Mucosa of stomach (tissue), 1 donor: ENCODE measurements around the gene DISP3.
"Not testable (repeated sequence)": the region's sequence is repeated elsewhere in the genome, so short reads cannot be mapped to it uniquely, and the experiment has no call there.

Source experiments
- H3K27me3 ChIP-seq: one replicate; pipeline ENCODE4 v1.7.0; 2013; ENCODE audit warnings: mild to moderate bottlenecking, low read length; ENCODE audit not compliant: control insufficient read depth, insufficient read depth
- H3K36me3 ChIP-seq: one replicate; pipeline ENCODE4 v1.7.0; 2013; ENCODE audit warnings: low read length; ENCODE audit not compliant: control insufficient read depth, insufficient read depth
- H3K4me1 ChIP-seq: one replicate; pipeline ENCODE4 v1.7.0; 2013; ENCODE audit warnings: mild to moderate bottlenecking, low read length; ENCODE audit not compliant: control insufficient read depth, insufficient read depth
- H3K4me3 ChIP-seq: one replicate; pipeline ENCODE4 v1.7.0; 2013; ENCODE audit warnings: low read length
- H3K9ac ChIP-seq: one replicate; pipeline ENCODE4 v1.7.0; 2013; ENCODE audit warnings: mild to moderate bottlenecking, low read length, moderate library complexity
- H3K9me3 ChIP-seq: one replicate; pipeline ENCODE4 v1.7.0; 2013; ENCODE audit warnings: mild to moderate bottlenecking, low read length, moderate library complexity; ENCODE audit not compliant: control insufficient read depth
- donor health status: Pancreatic carcinoma.

Gene DISP3

GRCh38 chr1:11569954-11570353 lies 91.0 kb downstream of the DISP3 start:
- Histone ChIP-seq H3K36me3 (no peaks in the 10 kb centered on the region), H3K4me1 (no peaks in the 10 kb centered on the region), H3K27me3 (no peaks in the 10 kb centered on the region), H3K9me3 (no peaks in the 10 kb centered on the region), H3K4me3 (no peak overlapping the region), H3K9ac (no peak overlapping the region)

- no peaks in the 10 kb centered on the region for H3K4me1 ChIP-seq
- H3K9ac ChIP-seq: no peak overlapping the region
- H3K36me3 ChIP-seq: no peaks in the 10 kb centered on the region
- no peaks in the 10 kb centered on the region for H3K27me3 ChIP-seq
- no peaks in the 10 kb centered on the region for H3K9me3 ChIP-seq
- no peak overlapping the region for H3K4me3 ChIP-seq
Measured at GRCh38 chr1:11570821-11571380, 91.9 kb downstream of the DISP3 start.

DNA sequence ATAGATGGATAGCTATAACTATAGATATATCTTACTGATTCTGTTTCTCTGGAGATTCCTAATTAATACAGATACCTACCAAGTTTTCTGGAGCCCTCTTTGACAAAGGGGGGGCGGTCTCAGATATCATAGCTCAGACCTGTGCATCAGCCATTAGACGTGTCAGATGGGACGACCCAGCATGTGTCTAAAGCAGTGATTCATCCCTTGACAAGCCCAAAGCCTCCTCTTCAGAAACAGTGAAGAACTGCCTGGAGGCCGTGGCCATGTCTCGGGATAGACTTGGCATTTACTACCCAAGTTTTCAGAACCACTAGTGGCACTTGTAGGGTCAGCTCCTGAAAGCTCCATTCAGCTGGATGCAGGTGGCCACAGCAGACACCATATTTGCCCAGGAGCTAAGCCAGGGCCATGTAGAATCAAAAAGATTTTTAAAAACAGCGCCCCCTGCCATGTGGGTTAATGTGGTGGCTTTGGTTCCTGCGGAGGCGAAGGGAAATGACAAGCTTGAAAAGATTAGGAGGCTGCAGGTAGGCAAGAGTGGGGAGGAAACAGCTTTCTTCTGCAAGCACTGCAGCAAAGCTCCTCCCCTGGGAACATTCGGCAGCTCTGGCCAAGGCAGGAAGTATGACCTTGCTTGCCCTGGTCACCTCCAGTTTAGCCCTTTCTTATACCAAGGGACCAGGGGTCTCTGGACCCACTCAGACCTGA lies 93.1 kb downstream of the DISP3 start:
- H3K9me3 ChIP-seq: no peaks in the 10 kb centered on the region
- no peak overlapping the region for H3K4me3 ChIP-seq
- H3K27me3 ChIP-seq: no peaks in the 10 kb centered on the region
- H3K9ac ChIP-seq: no peak overlapping the region
- no peaks in the 10 kb centered on the region for H3K4me1 ChIP-seq
- no peaks in the 10 kb centered on the region for H3K36me3 ChIP-seq

DNA sequence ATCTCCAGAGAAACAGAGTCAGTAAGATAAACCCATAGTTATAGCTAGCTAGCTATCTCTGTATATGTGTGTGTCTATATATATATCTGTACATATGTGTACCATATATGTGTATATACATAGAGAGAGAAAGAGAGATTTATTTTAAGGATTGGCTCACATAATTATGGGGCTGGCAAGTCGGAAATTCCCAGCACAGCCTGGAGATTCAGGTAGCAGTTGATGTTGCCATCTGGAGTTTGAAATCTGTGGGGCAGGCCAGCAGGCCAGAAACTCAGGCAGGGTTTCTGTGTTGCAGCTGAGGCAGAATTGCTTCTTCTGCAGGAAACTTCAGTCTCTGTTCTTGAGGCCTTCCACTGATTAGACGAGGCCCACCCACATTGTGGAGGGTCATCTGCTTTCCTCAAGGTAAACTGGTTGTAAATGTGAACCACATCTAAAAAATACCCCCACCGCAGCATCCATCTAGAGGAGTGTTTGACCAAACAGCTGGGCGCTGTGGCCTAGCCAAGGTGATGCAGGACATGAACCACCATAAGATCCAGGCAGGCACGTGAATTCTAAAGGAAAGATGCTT lies 94.2 kb downstream of the DISP3 start:
- no peaks in the 10 kb centered on the region for H3K9me3 ChIP-seq
- no peaks in the 10 kb centered on the region for H3K36me3 ChIP-seq
- H3K9ac ChIP-seq: no peak overlapping the region
- H3K4me1 ChIP-seq: no peaks in the 10 kb centered on the region
- H3K27me3 ChIP-seq: no peaks in the 10 kb centered on the region
- no peak overlapping the region for H3K4me3 ChIP-seq

- H3K27me3 ChIP-seq: no peaks in the 10 kb centered on the region
- no peaks in the 10 kb centered on the region for H3K9me3 ChIP-seq
- H3K36me3 ChIP-seq: no peaks in the 10 kb centered on the region
- no peaks in the 10 kb centered on the region for H3K4me1 ChIP-seq
- H3K4me3 ChIP-seq: no peak overlapping the region
- H3K9ac ChIP-seq: no peak overlapping the region
Measured at GRCh38 chr1:11575553-11575952, 96.6 kb downstream of the DISP3 start.

DNA sequence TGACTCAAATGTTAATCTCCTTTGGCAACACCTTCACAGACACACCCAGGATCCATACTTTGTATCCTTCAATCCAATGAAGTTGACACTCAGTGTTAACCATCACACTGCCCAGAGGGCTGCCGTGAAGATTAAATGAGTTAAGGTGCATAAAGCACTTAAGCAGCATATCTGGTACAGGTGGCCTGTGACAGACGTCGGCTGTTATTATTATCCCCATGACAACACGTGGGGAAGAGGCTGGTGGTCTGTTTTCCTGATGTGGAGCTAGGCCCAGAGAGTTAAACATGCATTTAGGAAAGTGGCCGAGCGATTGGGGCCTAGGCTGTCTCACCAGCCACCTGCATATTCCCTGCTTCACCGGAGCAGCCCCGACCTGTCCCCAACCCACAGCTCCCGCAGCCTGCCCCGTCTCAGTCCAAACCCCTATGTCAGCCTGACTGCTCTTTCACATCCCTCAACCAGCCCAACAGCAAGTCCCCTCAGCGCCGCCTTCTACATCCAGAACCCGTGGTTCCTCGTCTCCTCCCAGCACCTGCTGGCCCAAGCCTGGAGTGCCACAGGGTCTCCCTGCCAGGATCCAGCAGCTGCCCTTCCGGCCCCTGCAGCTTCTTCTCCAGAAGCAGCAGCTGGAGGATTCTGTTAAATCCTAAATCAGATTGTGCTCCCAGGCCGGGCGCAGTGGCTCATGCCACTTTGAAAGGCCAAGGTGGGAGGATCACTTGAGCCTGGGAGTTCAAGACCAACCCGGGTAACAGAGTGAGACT lies 97.3 kb downstream of the DISP3 start:
- no peaks in the 10 kb centered on the region for H3K9me3 ChIP-seq
- no peaks in the 10 kb centered on the region for H3K36me3 ChIP-seq
- H3K4me1 ChIP-seq: no peaks in the 10 kb centered on the region
- H3K4me3 ChIP-seq: no peak overlapping the region
- H3K27me3 ChIP-seq: no peaks in the 10 kb centered on the region
- H3K9ac ChIP-seq: no peak overlapping the region

DNA sequence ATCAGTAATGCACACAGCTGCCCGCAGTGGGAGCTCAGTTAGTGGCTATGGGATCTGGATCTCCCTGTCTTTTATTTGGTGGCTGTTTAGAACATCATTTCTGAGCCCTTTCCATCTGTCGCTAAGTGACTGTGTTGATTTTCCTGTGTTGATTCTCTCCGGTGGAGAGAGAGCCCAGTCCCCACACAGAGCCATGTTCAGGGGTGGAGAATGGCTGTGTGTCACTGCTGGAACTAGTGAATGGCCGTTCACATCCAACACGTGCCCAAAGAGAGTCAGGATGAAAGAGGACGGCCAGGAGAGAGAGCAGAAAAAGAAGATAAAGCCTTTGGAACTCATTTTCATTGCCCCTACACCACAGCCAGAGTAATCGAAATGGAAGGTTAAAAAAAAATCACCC lies 99.0 kb downstream of the DISP3 start:
- Histone ChIP-seq H3K9ac (no peak overlapping the region), H3K4me1 (no peaks in the 10 kb centered on the region), H3K9me3 (no peaks in the 10 kb centered on the region), H3K36me3 (no peaks in the 10 kb centered on the region), H3K27me3 (no peaks in the 10 kb centered on the region), H3K4me3 (no peak overlapping the region)

DNA sequence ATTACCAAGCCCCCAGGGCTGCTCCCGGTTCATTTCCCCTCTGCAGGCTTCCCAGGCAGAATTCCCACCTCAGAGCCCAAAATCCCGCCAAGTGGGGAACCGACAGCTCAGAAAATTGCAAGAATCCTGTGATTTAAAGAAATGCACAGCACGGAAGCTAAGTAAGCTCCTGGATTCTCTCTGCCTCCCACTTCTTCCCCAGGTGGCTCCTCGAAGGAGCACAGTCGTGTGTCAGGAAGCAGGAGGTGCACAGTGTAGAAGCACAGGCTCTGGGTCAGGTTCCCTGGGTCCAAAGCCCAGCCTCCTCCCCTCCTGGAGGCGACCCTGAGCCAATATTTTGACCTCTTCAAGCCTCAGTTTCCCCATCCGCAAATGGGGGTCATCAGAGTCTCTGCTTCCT lies 100.6 kb downstream of the DISP3 start:
- H3K9me3 ChIP-seq: no peaks in the 10 kb centered on the region
- H3K4me1 ChIP-seq: no peaks in the 10 kb centered on the region
- H3K36me3 ChIP-seq: no peaks in the 10 kb centered on the region
- H3K4me3 ChIP-seq: no peak overlapping the region
- H3K9ac ChIP-seq: no peak overlapping the region
- no peaks in the 10 kb centered on the region for H3K27me3 ChIP-seq

GRCh38 chr1:11580049-11580448 lies 101.1 kb downstream of the DISP3 start:
- H3K4me1 ChIP-seq, H3K4me3 ChIP-seq, H3K27me3 ChIP-seq, H3K36me3 ChIP-seq, H3K9ac ChIP-seq, H3K9me3 ChIP-seq: not testable (repeated sequence)

DNA sequence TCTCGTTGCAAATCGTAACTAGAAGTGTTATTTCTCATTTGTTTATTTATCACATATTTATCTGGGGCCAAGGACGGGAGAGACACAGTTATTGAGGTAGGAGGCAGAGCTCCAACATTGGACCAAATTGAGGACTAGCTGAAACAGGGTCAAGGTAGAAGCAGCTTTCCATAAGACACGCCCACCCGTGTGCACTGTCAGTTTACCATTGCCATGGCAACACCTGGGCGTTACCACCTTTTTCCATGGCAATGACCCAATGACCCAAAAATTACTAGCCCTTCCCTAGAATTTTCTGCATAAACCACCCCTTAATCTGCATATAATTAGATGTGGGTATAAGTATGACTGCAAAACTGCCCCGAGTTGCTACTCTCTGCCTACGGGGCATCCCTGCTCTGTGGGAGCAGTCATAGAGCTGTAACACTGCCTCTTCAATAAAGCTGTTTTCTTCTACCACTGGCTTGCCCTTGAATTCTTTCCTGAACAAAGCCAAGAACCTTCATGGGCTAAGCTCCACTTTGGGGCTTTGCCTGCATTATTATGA lies 102.6 kb downstream of the DISP3 start:
- H3K9ac ChIP-seq: no peak overlapping the region
- H3K27me3 ChIP-seq: no peaks in the 10 kb centered on the region
- H3K36me3 ChIP-seq: no peaks in the 10 kb centered on the region
- no peaks in the 10 kb centered on the region for H3K9me3 ChIP-seq
- no peak overlapping the region for H3K4me3 ChIP-seq
- H3K4me1 ChIP-seq: no peaks in the 10 kb centered on the region

DNA sequence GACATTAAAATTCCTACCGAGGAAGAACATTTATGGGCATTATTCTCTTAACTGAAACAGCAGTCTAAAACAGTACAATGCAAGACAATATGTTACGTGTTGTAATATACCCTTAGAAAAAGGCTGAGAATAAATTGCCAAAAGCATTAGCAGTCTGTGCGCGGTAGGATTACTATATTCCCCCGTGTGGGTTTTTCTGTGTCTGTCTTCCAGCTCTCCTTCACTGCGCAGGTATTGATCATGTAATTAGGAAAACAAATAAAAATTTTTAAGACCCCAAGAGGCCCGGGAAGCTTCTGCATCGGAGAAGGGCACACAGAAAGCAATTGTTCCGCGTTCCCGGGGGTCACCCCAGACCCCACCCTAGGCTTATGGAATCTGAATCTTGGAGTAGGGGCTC lies 106.4 kb downstream of the DISP3 start:
- no peaks in the 10 kb centered on the region for H3K9me3 ChIP-seq
- no peaks in the 10 kb centered on the region for H3K27me3 ChIP-seq
- H3K36me3 ChIP-seq: no peaks in the 10 kb centered on the region
- H3K4me3 ChIP-seq: no peak overlapping the region
- H3K9ac ChIP-seq: no peak overlapping the region
- no peaks in the 10 kb centered on the region for H3K4me1 ChIP-seq
